ELF-1 (cell line): ENCODE results near the gene ENAH.
"Not testable (repeated sequence)": the region's sequence is repeated elsewhere in the genome, so short reads cannot be mapped to it uniquely, and the experiment has no call there.

Experiments used
- DNase-seq: peaks from one replicate; pipeline ENCODE4 v3.0.0-alpha.2; 2016; ENCODE audit warnings: low read depth, low spot score

ENAH gene

DNA sequence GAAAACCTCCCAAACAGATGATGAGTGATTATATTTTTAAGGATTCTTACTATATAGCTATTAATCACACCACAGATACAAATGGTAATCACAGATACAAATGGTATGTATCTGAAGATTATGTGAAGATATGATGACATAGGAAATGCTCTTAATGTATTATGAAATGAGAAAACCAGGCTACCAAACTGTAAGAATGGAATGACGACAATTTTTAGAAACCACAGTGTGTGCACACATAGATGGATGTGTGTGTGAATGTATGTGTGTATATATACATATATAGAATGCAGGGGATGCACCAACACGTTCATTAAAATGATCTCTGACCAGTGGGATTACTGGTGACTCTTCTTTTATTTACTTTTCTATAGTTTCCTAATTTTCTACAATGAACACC lies 21.5 kb upstream of the ENAH start:
- no peak for DNase-seq

- DNase-seq: no peak
Measured at GRCh38 chr1:225670806-225671733, 18.1 kb upstream of the ENAH start.

DNA sequence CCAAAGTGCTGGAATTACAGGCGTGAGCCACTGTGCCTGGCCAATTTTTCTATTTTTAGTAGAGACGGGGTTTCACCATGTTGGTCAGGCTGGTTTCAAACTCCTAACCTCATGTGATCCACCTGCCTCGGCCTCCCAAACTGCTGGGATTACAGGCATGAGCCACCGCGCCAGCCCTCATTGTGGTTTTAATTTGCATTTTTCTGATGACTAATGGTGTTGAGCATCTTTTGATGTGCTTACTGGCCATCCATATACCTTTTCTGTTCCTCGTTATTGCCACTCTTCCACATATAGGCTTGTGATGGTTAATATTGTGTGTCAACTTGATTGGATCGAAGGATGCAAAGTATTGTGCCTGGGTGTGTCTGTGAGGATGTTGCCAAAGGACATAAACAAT lies 17.4 kb upstream of the ENAH start:
- DNase-seq: no peak

DNA sequence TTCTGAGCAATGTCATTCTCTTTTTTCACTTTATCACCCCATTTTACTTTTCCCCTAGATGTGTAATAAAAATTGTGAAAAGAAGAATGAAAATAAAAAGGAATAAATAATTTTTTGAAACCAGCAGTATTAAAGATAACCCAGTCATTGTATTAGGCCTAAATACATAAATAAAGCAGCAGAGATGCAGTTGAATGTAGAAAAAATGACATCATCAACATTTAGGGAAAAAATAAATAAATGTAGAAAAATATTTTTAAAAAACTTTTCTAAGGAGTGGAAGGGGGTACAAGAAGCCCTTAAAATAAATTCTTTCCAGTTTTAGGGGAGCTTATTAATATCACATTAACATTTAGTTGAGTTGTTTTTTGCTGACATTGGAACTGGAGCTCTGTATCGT lies 15.3 kb upstream of the ENAH start:
- DNase-seq: no peak

GRCh38 chr1:225667362-225667761 lies 14.4 kb upstream of the ENAH start:
- no peak for DNase-seq

- DNase-seq: no peak
Measured at GRCh38 chr1:225666495-225666894, 13.6 kb upstream of the ENAH start.

- DNase-seq: no peak
Measured at GRCh38 chr1:225664762-225665161, 11.8 kb upstream of the ENAH start.

GRCh38 chr1:225662155-225662554 lies 9.2 kb upstream of the ENAH start:
- DNase-seq: no peak

DNA sequence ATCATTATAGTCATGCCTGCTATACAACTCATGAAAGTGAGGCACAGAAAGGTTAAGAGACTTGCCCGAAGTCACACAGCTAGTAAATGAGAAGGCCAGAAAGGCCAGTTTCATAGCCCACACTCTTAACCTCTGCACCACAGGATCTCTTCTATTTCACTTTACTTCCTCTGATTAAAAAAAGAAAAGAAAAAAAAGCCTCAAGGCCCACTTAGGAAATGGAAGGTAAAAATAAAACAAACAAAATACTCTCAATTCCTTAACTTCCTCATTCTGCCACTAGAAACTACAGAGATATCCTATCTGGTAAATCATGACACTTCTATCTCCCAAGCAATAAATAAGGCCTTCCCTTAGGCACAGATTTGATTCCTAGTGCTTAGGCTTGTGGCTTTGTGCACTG lies 7.6 kb upstream of the ENAH start:
- DNase-seq: no peak

DNA sequence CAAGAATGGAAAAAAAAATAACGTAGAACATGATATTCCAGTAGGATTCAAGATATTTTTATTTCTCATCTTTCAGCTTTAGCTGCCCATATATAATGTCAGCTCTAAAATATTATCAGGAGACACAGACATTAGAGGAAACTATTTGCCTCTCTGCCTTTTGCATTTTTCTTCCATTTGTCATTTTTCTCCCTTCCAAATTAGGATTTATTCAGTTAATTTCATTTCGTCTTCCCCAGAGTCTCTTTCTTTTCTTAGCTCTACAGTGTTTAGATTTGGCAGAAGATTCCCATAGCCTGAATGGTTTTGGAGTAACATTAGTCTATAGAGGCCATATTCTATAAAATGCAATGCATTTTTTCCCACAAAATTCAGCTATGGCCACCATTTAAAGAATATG lies 5.1 kb upstream of the ENAH start:
- DNase-seq: no peak

DNA sequence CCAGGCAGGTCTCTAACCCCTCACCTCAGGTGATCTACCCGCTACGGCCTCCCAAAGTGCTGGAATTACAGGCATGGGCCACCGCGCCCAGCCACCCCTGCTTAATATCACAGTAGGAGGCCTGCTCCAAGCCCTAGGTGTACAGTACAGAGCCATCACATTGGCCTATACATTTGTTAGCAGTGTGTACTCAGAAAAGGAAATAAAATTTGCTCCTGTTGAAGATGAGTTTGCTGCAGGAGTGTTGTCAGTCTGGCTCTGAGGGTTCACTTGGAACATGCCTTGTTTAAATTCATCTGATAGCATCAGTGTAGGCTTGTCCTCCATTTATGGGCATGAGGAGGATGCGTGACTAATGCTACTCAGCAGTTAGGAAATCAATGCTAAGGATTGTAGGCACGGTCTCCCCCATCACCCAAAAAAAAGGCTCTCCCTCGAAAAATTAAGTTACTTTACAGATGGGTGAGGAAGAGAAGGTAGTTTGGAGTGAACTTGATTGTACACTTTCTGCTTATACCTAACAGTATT lies 4.6 kb upstream of the ENAH start:
- peak; percentile 16 for DNase-seq

- not testable (repeated sequence) for DNase-seq
Measured at GRCh38 chr1:225656259-225656655, 3.3 kb upstream of the ENAH start.

DNA sequence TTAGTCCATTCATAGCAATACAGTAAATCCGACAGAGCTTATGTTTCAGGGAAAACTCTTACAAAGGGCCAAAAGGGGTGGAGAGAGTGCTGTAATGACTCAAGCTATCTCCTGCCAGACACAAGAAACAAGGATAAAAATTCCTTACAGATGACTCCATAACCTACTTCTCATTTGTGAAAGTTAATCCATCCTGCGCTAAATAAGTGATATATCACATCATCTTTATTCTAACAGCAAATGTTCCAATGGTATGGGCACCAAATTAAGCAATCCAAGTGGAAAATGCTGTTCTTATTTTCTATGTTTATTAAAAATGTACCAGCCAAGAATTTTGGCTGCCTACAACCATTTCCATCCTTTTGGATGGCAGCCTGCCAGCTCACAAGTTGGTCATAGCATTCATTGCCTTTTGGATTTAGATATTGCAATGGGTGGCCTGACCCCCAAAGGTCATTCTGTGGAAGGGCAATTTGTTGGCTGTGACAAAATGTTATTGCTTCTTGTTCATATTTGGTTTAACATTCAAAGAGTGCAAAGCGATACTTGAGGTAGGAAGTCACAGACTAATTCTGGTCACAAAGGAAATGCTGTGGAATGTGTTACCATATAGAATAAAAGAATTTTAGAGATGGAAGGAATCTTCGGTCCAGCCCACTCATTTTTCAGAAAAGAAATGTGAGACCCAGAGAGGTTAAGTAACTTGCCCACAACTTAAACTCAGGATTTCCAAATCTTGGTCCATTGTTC lies 2.8 kb upstream of the ENAH start:
- DNase-seq: peak; percentile 31

GRCh38 chr1:225654688-225655508 lies 2.0 kb upstream of the ENAH start:
- no peak for DNase-seq

DNA sequence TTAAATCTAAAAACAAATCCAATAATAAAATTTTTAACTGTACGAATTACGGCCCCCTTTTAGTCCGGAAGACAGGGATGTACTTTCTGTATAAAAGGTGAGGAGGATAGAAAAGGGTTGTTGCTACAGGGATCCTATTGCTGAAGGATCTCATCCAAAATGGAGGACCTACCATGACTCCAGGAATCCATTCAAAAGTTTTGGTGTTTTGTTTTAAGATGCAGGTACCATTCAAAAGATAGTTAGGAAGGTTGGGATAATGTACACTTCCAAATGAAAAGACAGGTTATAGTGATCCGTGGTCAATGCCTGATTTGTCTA lies 1.3 kb upstream of the ENAH start:
- DNase-seq: no peak

DNA sequence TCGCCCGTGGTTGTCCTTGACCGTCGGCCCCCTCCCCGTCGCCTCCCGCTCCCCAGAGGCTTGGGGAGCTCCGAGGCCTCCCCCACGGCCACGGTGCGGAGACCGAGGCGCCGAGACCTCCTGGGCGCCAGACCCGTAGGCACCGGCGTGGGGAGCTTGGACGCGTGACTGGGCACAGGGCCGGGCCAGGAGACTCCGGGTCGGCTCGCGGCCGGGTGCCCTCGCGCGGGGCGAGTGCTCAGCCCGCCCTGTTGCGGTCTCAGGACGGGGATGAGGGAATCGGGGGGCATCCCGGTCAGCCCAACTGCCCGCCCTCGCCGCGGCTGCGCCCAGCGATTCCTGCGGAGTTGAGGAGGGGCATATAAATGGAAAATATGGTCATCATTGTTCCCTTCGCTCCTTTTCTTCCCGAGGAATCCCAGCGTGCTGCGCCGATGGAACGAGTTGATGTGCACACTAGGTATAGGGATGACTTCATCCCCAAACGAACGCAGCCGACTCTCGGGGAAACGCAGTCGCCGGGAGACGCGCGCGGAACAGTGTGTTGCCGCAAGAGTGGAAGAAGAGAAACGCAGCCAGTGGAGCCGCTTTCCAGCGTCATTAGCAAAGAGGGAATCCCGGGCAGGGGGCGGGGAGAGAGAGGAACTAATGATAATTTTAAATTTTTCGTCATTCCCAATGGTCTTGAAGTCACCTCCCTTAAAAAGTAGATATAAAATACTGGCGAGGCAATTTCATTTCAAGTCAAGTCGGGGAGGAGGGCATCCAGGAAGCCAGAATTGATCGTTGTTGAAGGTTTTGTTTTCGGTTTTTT lies 747 bp upstream of the ENAH start:
- peak; percentile 76 for DNase-seq

GRCh38 chr1:225651872-225652728 lies 823 bp downstream of the ENAH start:
- peak; percentile 76 for DNase-seq

DNA sequence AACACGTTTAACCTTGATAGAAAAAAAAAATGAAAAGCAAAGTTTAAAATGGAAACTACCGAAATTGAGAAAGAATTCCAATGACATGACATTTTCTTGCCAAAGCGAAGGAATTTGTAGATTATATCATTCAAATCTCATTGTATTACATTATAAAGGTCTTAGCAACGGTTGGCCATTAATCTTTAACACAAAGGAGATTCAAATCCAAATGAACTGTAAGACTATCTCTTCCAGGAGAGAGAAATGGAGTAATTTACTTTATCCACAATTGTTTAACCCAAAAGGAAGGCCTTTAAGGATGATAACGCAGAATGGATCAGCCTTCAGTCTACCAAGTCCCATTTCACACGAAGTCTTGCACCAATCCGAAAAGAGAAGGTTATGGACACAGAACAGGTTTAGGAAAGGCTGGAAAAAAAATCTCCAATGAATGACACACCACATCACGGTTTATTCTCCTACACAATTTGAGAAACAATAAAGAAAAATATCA lies 1.5 kb downstream of the ENAH start:
- no peak for DNase-seq

DNA sequence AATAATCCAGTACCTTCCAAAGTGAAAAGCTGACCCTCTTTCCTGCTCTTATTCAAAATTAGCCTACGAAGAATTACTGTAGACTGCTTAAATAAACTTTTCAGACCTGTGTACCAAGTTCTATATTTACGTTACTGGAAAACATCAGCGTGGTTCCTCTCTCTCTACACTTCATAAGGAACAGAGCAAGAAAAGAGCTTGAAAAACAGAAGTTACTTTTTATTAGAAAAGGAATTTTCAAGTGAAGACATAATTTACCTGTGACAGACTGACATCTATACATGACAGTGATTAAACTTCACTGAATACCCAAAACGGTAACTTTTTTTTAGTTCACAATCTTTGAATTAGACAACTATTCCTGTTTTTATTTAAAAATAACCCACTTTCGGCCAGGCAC lies 2.7 kb downstream of the ENAH start:
- DNase-seq: no peak
